AG04449 (cell line): ENCODE measurements around the gene SMKR1.

ENCODE experiments used
- CTCF ChIA-PET: fragments of 350-600 bp; formaldehyde crosslinking; extraction: SDS; loops from one replicate; lab custom pipeline; 2021; ENCODE audit warnings: antibody characterized with exemption; lab: Yijun Ruan, JAX
- POLR2A ChIA-PET: fragments of 400-600, 350-600 bp; formaldehyde crosslinking; extraction: SDS; loops from one replicate; lab custom pipeline; 2020; ENCODE audit warnings: antibody characterized with exemption, inconsistent platforms; lab: Yijun Ruan, JAX
- DNase-seq: peaks from one replicate; pipeline ENCODE4 v3.0.0-alpha.2; 2010; ENCODE audit warnings: low read depth, low spot score
- H3K4me3 ChIP-seq: 2 replicates; pipeline ENCODE4 v1.5.1; 2011; ENCODE audit warnings: low read depth, mild to moderate bottlenecking, control low read depth, low read length
- CTCF ChIP-seq: IDR thresholded peaks from one replicate; pipeline ENCODE4 v1.5.1; 2011; ENCODE audit warnings: mild to moderate bottlenecking, moderate library complexity, low read length, control low read depth, inconsistent platforms; ENCODE audit not compliant: insufficient read depth; ENCODE audit errors: missing control alignments

Gene SMKR1

GRCh38 chr7:129556607-129557133, 54.3 kb downstream of the SMKR1 start:
- TF ChIP-seq CTCF, result no peak
- no peak overlapping the region for H3K4me3 ChIP-seq
- ChIA-PET POLR2A (no interaction called here), CTCF (no interaction called here)
- no peak for DNase-seq

- no peak for DNase-seq
- TF ChIP-seq CTCF, result no peak
- CTCF ChIA-PET, result no interaction called here
- no peak overlapping the region for H3K4me3 ChIP-seq
- POLR2A ChIA-PET, result no interaction called here
These were observed 55.6 kb downstream of the SMKR1 start for GRCh38 chr7:129557686-129558481.

- POLR2A ChIA-PET, result no interaction called here
- H3K4me3 ChIP-seq, result no peak overlapping the region
- no peak for TF ChIP-seq CTCF
- DNase-seq, result no peak
- CTCF ChIA-PET, result interaction anchor here (1.6 kb wide), 1 partner anchor 84 kb away, joined by 3 read pairs; no protein-coding TSS in a partner anchor
These were observed 57.2 kb downstream of the SMKR1 start for GRCh38 chr7:129559564-129559963.

GRCh38 chr7:129560831-129561230, 58.5 kb downstream of the SMKR1 start:
- H3K4me3 ChIP-seq, result no peak overlapping the region
- CTCF ChIA-PET, result interaction anchor here (1.6 kb wide), 1 partner anchor 83 kb away, joined by 3 read pairs; no protein-coding TSS in a partner anchor
- TF ChIP-seq CTCF, result no peak
- no peak for DNase-seq
- POLR2A ChIA-PET, result interaction anchor here (0.7 kb wide), 1 partner anchor 371 kb away, joined by 3 read pairs; no protein-coding TSS in a partner anchor

- no peak overlapping the region for H3K4me3 ChIP-seq
- ChIA-PET CTCF (no interaction called here), POLR2A (no interaction called here)
- DNase-seq, result no peak
- no peak for TF ChIP-seq CTCF
These were observed 59.5 kb downstream of the SMKR1 start for GRCh38 chr7:129561677-129562359.
